GM21786 (cell line): Measurements from ENCODE around the gene IFRD2.
"Not testable (repeated sequence)": the region's sequence is repeated elsewhere in the genome, so short reads cannot be mapped to it uniquely, and the experiment has no call there.

ENCODE experiments used
- ATAC-seq: cut with Tn5 transposase; IDR thresholded peaks from one replicate; pipeline ENCODE4 v1.9.1; 2021; ENCODE audit not compliant: unreplicated experiment

IFRD2 gene

DNA sequence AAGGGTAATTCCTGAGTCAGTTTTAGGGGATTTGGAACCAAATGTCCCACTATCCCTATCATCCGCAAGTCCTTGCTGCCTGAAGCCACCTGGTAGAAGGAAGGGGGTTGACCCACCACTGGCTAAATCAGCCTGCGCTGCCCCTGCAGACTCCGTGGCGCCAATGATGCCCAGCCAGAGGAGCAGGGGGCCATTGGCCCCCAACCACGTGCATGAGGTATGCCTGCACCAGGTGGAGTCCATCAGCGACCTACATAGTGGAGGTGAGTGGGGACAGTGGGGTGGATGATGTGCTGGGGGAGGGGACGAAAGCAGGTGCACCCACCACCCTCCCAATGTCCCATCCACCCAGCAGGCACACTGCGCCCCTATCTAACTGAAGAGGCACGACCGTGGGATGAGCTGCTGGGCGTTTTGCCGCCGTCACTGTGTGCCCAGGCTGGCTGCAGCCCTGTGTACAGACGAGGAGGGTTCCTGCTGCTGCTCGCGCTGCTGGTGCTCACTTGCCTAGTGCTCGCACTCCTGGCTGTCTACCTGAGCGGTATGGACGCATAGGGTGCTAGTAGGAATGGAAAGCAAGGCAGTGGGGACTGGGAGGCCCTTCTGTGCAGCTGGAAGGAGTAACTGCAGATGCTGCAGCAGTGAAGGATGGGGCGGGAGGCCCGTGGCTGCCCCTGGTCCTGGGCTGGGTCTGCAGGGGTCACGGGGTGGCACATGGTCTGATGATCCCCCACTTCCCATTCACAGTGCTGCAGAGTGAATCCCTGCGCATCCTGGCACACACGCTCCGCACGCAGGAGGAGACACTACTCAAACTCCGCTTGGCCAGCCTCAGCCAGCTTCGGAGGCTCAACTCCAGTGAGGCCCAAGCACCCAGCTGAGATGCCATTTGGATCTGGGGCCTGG, 5.7 kb downstream of the IFRD2 start:
- ATAC-seq: no peak

GRCh38 chr3:50284121-50284520, 8.1 kb downstream of the IFRD2 start:
- ATAC-seq: not testable (repeated sequence)

DNA sequence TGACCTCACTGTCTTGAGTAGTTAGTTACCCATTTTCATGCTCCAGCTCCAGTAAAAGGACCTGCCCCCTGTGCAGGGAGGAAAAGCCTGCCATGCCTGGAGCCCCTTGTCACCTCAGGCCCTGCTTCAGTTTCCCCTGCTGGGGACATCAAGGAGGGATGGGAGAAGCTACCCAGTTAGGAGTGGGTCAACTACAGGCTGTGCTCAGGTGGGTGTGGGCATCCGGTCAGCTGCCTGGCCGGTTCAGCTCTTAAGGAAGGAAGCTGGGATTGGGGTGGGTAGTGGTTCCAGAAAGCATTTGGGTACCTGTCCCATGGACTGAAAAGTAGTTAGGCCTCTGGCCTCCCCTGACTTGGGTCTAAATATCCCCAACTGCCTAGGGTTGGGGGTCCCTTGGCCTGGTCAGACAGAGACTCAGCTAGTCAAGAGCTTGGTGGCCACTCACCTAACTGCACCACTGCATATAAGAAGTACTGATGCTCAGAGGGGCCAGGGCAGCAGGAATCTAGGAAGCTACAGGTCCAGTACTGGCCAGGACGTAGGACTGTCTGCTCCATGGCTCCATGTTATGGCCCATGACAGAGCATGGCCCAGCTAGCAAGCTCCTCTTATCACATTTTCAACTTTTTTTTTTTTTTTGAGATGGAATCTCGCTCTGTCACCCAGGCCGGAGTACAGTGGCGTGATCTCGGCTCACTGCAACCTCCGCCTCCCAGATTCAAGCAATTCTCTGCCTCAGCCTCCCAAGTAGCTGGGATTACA, 12.8 kb downstream of the IFRD2 start:
- no peak for ATAC-seq

- ATAC-seq: no peak
These were observed 13.4 kb downstream of the IFRD2 start, which contains the start of gene LSMEM2 for GRCh38 chr3:50278880-50279224. Gene LSMEM2 (plus strand): TSS chr3:50279087. CDS start chr3:50279114, 27 bp downstream.

DNA sequence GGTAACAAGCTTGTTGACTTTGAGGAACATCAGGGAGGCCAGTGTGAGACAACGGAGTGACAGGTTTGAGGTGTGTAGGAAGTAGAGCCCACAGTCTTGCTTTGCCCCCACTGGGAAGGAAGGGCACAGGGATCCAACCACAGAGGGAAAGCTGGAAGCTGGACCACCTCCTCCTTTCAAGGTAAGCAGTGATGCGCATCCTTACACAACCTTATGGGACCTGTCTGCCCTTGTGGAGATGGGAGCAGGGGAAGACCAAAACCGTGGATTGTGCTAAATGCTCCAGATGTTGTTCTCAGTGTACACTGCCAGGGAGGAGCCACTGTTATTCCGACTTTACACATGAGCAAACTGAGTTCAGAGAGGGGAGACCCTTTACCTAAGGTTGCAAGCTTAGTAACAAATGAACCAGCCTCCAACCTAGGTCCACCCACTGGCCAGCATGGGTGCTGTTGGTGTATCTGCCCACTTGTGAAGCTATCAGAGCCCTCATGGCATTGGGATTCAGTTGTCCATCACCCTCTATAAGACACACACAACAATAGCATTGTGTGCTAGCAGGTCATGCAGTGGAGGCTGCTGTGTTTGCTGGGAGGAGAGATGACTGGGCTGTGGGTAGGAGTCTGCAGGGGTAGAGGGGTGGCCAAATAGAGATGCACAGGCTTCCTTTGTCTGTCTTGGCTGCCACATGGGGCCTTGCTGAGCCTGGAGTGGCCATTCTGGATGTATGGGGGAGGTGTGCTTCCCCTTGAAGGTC, 13.9 kb downstream of the IFRD2 start:
- ATAC-seq: no peak

DNA sequence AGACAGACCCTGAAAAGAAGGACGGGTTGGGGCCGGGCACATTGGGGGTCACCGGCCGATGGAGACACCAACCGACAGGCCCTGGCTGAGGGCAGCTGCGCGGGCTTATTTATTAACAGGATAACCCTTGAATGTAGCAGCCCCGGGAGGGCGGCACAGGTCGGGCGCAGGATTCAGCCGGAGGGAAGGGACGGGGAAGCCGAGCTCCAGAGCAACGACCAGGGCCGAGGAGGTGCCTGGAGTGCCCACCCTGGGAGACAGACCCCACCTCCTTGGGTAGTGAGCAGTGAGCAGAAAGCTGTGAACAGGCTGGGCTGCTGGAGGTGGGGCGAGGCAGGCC, 15.5 kb downstream of the IFRD2 start:
- no peak for ATAC-seq

GRCh38 chr3:50275996-50276761, 16.1 kb downstream of the IFRD2 start:
- no peak for ATAC-seq

DNA sequence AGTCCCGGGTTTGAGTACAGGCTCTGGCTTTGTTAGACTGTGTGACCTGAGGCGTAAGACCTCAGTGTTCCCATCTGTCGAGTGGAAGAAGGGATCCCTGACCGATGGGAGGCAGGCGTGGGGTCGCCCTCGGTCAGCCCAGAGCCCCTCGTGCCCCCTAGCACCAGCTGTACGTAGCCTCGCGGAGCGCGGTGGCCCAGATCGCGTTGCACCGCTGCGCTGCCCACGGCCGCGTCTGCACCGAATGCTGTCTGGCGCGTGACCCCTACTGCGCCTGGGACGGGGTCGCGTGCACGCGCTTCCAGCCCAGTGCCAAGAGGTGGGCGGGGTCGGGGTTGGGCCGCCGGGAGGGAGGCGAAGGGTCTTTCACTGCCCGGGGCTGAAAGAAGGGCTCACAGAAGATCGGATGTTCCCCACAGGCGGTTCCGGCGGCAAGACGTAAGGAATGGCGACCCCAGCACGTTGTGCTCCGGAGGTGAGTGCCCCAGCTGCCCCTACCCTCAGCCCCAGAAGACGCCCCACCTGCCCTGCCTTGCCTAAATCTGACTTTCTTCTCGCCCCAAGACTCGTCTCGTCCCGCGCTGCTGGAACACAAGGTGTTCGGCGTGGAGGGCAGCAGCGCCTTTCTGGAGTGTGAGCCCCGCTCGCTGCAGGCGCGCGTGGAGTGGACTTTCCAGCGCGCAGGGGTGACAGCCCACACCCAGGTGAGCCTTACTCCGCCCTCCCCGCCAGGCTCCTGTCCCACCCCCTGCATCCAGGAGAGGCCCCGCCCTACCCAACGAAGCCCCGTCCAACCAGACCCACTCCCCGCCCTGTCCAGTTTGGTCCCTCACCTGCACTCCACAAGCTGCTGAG, 16.9 kb downstream of the IFRD2 start:
- no peak for ATAC-seq

DNA sequence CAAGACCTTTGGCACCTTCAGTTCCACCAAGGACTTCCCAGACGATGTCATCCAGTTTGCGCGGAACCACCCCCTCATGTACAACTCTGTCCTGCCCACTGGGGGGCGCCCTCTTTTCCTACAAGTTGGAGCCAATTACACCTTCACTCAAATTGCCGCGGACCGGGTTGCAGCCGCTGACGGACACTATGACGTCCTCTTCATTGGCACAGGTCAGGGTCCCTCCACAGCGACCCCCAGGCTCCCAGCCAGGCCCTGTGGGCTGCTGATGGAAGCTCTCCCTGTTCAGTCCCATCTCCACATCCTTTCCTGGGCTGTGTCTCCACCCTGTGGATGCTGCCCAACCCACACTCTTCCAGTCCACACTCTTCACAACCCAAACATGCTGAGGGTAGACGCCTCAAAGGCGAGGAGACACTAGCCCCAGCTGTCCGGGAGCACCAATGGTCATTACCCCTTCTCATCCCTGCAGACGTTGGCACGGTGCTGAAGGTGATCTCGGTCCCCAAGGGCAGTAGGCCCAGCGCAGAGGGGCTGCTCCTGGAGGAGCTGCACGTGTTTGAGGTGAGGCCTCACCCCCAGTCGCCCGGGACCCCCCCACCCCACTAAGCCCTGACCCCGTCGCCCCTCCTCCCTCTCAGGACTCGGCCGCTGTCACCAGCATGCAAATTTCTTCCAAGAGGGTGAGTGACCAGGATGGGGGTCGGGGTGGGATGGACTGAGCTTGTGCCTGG, 17.7 kb downstream of the IFRD2 start:
- no peak for ATAC-seq

DNA sequence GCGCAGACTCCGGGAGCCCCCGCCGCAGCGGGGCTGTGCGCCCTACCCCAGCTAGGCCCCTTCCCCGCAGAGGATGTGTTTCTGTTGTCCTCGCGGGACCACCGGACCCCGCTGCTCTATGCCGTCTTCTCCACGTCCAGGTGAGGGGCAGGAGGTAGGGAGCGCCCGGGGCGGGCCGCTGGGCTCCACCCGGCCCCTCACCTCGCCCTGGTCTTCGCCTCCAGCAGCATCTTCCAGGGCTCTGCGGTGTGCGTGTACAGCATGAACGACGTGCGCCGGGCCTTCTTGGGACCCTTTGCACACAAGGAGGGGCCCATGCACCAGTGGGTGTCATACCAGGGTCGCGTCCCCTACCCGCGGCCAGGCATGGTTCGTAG, 18.6 kb downstream of the IFRD2 start:
- ATAC-seq: no peak

DNA sequence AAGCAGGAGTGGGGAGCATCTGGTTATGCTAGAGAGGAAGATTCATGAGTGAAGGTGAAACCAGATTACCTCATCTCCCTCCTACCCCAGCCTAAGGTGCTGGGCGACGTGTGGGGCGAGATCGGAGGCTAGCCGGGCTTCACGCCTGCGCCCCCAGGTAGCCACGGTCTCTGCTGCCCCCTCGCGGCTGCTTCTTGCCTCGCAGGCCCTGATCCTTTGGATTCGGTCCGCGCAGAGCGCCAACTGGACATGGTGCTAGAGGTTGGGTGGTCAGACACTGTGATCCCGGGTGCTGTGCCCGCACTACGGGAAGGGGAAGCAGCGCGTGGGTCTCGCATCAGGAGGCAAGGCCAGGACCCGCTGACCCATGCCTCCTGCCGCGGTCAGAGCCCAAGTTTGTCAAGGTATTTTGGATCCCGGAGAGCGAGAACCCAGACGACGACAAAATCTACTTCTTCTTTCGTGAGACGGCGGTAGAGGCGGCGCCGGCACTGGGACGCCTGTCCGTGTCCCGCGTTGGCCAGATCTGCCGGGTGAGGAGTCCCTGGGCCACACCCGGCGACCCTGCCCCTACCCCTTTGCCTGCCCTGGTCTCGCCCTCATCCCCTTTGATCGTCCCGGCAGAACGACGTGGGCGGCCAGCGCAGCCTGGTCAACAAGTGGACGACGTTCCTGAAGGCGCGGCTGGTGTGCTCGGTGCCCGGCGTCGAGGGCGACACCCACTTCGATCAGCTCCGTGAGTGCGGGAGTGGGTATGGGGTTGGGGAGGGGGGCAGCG, 19.1 kb downstream of the IFRD2 start:
- ATAC-seq: peak; percentile 93

DNA sequence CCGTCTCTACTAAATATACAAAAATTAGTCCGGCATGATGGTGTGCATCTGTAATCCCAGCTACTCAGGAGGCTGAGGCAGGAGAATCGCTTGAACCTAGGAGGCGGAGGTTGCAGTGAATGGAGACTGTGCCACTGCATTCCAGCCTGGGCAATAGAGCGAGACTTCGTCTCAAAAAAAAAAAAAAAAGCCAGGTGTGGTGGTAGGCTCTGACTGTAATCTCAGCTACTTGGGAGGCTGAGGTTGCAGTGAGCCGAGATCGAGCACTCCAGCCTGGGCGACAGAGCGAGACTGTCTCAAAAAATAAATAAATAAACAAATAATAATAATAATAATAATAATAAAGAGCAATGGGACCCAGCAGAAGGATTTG, 19.7 kb downstream of the IFRD2 start:
- not testable (repeated sequence) for ATAC-seq

- no peak for ATAC-seq
These were observed 20.8 kb downstream of the IFRD2 start for GRCh38 chr3:50271314-50271936.

GRCh38 chr3:50270422-50271224, 21.6 kb downstream of the IFRD2 start:
- no peak for ATAC-seq

DNA sequence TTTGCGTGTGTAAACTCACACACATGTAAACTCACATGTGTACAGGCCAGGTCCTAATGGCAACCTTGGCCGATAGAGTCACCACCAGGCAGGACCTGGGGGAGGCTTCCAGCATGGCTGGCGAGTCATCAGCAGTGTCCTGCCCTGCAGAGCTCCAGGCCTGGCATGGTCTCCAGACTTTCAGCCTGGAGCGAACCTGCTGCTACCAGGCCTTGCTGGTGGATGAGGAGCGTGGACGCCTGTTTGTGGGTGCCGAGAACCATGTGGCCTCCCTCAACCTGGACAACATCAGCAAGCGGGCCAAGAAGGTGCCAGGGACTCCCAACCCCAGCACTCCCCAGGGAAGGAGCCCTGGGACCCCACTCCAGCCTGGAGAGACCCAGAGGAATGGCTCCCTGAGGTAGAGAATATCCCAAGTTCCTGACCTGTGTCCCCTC, 22.2 kb downstream of the IFRD2 start:
- no peak for ATAC-seq

- ATAC-seq: no peak
These were observed 22.8 kb downstream of the IFRD2 start for GRCh38 chr3:50269460-50269859.
